ENCODE data around the gene HS1BP3. TPM values are rescaled to one million over a fixed set of nuclear protein-coding genes. Genes with fewer than 3 reads are reported as not detected.

Gene HS1BP3
- total and polyA plus RNA-seq, 9 of the 15 experiments (the other 6 are each of a cell fraction or from before 2014, with no cell fraction given) = 0.41 to 8.3 (median 5.9) TPM

GRCh38 chr2:20650877-20651730 lies at the start of gene HS1BP3 (continued):
- no peak for TF ChIP-seq SP2 (IDR thresholded peaks at IDR 0.05; ENCODE audit: extremely low read depth, low read depth, low read length, poor library complexity, severe bottlenecking)
- no peak for TF ChIP-seq KAT7 (CRISPR knock-in tag; IDR thresholded peaks at IDR 0.05; ENCODE audit: borderline replicate concordance)
- no peak for TF ChIP-seq HMBOX1 (IDR thresholded peaks at IDR 0.05)
- no peak for TF ChIP-seq BACH1 (tag; IDR thresholded peaks at IDR 0.05)
- TF ChIP-seq ZNF583 (CRISPR knock-in tag; IDR thresholded peaks at IDR 0.05) = no peak
- TF ChIP-seq ZNF584 (CRISPR knock-in tag; IDR thresholded peaks at IDR 0.05; ENCODE audit: low read depth) = no peak
- TF ChIP-seq HDAC2 (IDR thresholded peaks at IDR 0.05) = 0 out of 2 replicates have a peak, but pooled peaks have one; percentile 11
- TF ChIP-seq DACH1 (IDR thresholded peaks at IDR 0.05; ENCODE audit: partially characterized antibody) = no peak
- no peak for TF ChIP-seq MAFK (IDR thresholded peaks at IDR 0.05; ENCODE audit: low read length)
- no peak for TF ChIP-seq ZKSCAN3 (CRISPR knock-in tag; IDR thresholded peaks at IDR 0.05)
- TF ChIP-seq RBFOX2 (IDR thresholded peaks at IDR 0.05; ENCODE audit: low read depth, low read length) = peak; percentile 88
- TF ChIP-seq, protein P1, sequence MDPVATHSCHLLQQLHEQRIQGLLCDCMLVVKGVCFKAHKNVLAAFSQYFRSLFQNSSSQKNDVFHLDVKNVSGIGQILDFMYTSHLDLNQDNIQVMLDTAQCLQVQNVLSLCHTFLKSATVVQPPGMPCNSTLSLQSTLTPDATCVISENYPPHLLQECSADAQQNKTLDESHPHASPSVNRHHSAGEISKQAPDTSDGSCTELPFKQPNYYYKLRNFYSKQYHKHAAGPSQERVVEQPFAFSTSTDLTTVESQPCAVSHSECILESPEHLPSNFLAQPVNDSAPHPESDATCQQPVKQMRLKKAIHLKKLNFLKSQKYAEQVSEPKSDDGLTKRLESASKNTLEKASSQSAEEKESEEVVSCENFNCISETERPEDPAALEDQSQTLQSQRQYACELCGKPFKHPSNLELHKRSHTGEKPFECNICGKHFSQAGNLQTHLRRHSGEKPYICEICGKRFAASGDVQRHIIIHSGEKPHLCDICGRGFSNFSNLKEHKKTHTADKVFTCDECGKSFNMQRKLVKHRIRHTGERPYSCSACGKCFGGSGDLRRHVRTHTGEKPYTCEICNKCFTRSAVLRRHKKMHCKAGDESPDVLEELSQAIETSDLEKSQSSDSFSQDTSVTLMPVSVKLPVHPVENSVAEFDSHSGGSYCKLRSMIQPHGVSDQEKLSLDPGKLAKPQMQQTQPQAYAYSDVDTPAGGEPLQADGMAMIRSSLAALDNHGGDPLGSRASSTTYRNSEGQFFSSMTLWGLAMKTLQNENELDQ (CRISPR knock-in tag; IDR thresholded peaks at IDR 0.05; ENCODE audit: borderline replicate concordance) = no peak
- TF ChIP-seq HIVEP1 (CRISPR knock-in tag; IDR thresholded peaks at IDR 0.05) = no peak
- TF ChIP-seq NCOR1 (IDR thresholded peaks at IDR 0.05) = no peak
- TF ChIP-seq SRF (CRISPR knock-in tag; IDR thresholded peaks at IDR 0.05) = peak in 1 of 2 experiments; percentile 72; a peak in 1 of 4 replicates
- TF ChIP-seq, protein P2, sequence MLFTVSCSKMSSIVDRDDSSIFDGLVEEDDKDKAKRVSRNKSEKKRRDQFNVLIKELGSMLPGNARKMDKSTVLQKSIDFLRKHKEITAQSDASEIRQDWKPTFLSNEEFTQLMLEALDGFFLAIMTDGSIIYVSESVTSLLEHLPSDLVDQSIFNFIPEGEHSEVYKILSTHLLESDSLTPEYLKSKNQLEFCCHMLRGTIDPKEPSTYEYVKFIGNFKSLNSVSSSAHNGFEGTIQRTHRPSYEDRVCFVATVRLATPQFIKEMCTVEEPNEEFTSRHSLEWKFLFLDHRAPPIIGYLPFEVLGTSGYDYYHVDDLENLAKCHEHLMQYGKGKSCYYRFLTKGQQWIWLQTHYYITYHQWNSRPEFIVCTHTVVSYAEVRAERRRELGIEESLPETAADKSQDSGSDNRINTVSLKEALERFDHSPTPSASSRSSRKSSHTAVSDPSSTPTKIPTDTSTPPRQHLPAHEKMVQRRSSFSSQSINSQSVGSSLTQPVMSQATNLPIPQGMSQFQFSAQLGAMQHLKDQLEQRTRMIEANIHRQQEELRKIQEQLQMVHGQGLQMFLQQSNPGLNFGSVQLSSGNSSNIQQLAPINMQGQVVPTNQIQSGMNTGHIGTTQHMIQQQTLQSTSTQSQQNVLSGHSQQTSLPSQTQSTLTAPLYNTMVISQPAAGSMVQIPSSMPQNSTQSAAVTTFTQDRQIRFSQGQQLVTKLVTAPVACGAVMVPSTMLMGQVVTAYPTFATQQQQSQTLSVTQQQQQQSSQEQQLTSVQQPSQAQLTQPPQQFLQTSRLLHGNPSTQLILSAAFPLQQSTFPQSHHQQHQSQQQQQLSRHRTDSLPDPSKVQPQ (CRISPR knock-in tag; IDR thresholded peaks at IDR 0.05; ENCODE audit: borderline replicate concordance) = no peak
- TF ChIP-seq LCOR (CRISPR knock-in tag; IDR thresholded peaks at IDR 0.05) = no peak
- no peak for TF ChIP-seq ARID3A (IDR thresholded peaks at IDR 0.05; ENCODE audit: borderline replicate concordance, low read depth, low read length)
